H1 (cell line): ENCODE measurements around the gene PRSS12. TPM values are rescaled to one million over a fixed set of nuclear protein-coding genes. Genes with fewer than 3 reads are reported as not detected.

ENCODE experiments used
- CTCF ChIA-PET: fragments of 300-600 bp; sonication (Branson Sonifier 250); formaldehyde crosslinking; loops from one replicate; lab custom pipeline; 2021; ENCODE audit not compliant: partially characterized antibody; lab: Charles Lee
- POLR2A ChIA-PET: fragments of 300-600 bp; sonication (Branson Sonifier 250); formaldehyde crosslinking; loops from one replicate; lab custom pipeline; 2021; ENCODE audit warnings: inconsistent platforms; ENCODE audit not compliant: partially characterized antibody; lab: Charles Lee
- DNase-seq, 2 experiments: peaks; one replicate each; pipeline versions ENCODE4 v3.0.0 to v3.0.0-alpha.2; 2010 to 2022; ENCODE audit warnings: low spot score in 2 of 2, low read depth in 1 of 2, mixed read lengths in 1 of 2
- FAIRE-seq: peaks from 2 replicates; lab custom pipeline; 2011; peaks lifted over from hg19 to GRCh38; lab: Jason Lieb, UNC
- H2AFZ ChIP-seq: 2 replicates; pipeline ENCODE4 v1.8.1; 2012; ENCODE audit warnings: low read length, inconsistent platforms
- H2AK5ac ChIP-seq: 2 replicates; pipeline ENCODE4 v1.6.1; 2013; ENCODE audit warnings: low read depth, low read length
- H2BK120ac ChIP-seq: replicated peaks from 2 replicates; pipeline ENCODE3; 2013; ENCODE audit warnings: low read depth, low read length, inconsistent platforms
- H2BK12ac ChIP-seq: 2 replicates; pipeline ENCODE4 v1.6.1; 2013; ENCODE audit warnings: low read depth, low read length
- H2BK15ac ChIP-seq: 2 replicates; pipeline ENCODE4 v1.6.1; 2013; ENCODE audit warnings: low read length
- H2BK20ac ChIP-seq: 2 replicates; pipeline ENCODE4 v1.6.1; 2013; ENCODE audit warnings: low read length
- H2BK5ac ChIP-seq: 2 replicates; pipeline ENCODE4 v1.6.1; 2013; ENCODE audit warnings: low read depth, low read length
- H3K14ac ChIP-seq: 2 replicates; pipeline ENCODE4 v1.6.1; 2013; ENCODE audit warnings: inconsistent platforms; ENCODE audit not compliant: insufficient read length
- H3K18ac ChIP-seq: 2 replicates; pipeline ENCODE4 v1.6.1; 2013; ENCODE audit warnings: low read length; ENCODE audit errors: extremely low read depth
- H3K23ac ChIP-seq: 2 replicates; pipeline ENCODE4 v1.6.1; 2013; ENCODE audit warnings: inconsistent platforms; ENCODE audit not compliant: insufficient read length
- H3K23me2 ChIP-seq: 2 replicates; pipeline ENCODE4 v1.6.1; 2013; ENCODE audit warnings: low read depth, low read length
- H3K27ac ChIP-seq: 2 replicates; pipeline ENCODE4 v1.6.1; 2011; ENCODE audit warnings: low read depth, low read length, inconsistent platforms
- H3K27me3 ChIP-seq, 4 experiments: replicated peaks in 1 of 4; 1 replicate in 1 of 4; 2 replicates in 3 of 4; pipeline versions ENCODE4 v1.6.1 to v1.8.1; 2011 to 2013; ENCODE audit warnings: low read length in 3 of 4, mild to moderate bottlenecking in 3 of 4, inconsistent platforms in 2 of 4, mixed read lengths in 2 of 4, moderate library complexity in 1 of 4; ENCODE audit not compliant: control insufficient read depth in 3 of 4, insufficient read depth in 3 of 4; ENCODE audit errors: extremely low read depth in 1 of 4
- H3K36me3 ChIP-seq, 4 experiments: 2 replicates each; pipeline versions ENCODE4 v1.6.1 to v1.8.1; 2011 to 2013; ENCODE audit warnings: mild to moderate bottlenecking in 4 of 4, low read length in 3 of 4, moderate library complexity in 2 of 4, control low read depth in 1 of 4, inconsistent platforms in 1 of 4; ENCODE audit not compliant: insufficient read depth in 4 of 4, control insufficient read depth in 2 of 4
- H3K4ac ChIP-seq: replicated peaks from 2 replicates; pipeline ENCODE3; 2013; ENCODE audit warnings: low read length, low read depth, mixed read lengths, inconsistent platforms; ENCODE audit not compliant: insufficient read length
- H3K4me1 ChIP-seq, 4 experiments: replicated peaks in 1 of 4; 1 replicate in 1 of 4; 2 replicates in 3 of 4; pipeline versions ENCODE4 v1.6.1 to v1.8.1; 2011 to 2013; ENCODE audit warnings: low read length in 3 of 4, inconsistent platforms in 2 of 4, mixed read lengths in 1 of 4; ENCODE audit not compliant: insufficient read depth in 4 of 4, control insufficient read depth in 3 of 4
- H3K4me2 ChIP-seq, 2 experiments: 2 replicates each; pipeline versions ENCODE4 v1.6.1 to v1.8.1; 2011 to 2013; ENCODE audit warnings: low read depth in 2 of 2, low read length in 2 of 2, control low read depth in 1 of 2, inconsistent platforms in 1 of 2, mild to moderate bottlenecking in 1 of 2; ENCODE audit not compliant: insufficient read depth in 1 of 2
- H3K4me3 ChIP-seq, 4 experiments: fragments of 200-600, 300-600 bp in 1 of 4; sonication (generic), shearing (Covaris generic), sonication (Bioruptor Twin) in 1 of 4; 2 replicates each; pipeline versions ENCODE4 v1.5.1 to v1.8.1; 2011 to 2016; ENCODE audit warnings: low read length in 4 of 4, low read depth in 3 of 4, control low read depth in 2 of 4, inconsistent platforms in 2 of 4, mild to moderate bottlenecking in 2 of 4, mixed read lengths in 1 of 4, moderate library complexity in 1 of 4; ENCODE audit not compliant: insufficient read depth in 2 of 4; ENCODE audit errors: extremely low read depth in 1 of 4
- H3K56ac ChIP-seq: replicated peaks from 2 replicates; pipeline ENCODE3; 2013; ENCODE audit warnings: low read depth, mild to moderate bottlenecking, mixed read lengths, low read length, inconsistent platforms; ENCODE audit not compliant: insufficient read length
- H3K79me1 ChIP-seq: 2 replicates; pipeline ENCODE4 v1.6.1; 2013; ENCODE audit warnings: low read depth, low read length, control low read depth
- H3K79me2 ChIP-seq, 2 experiments: 2 replicates each; pipeline versions ENCODE4 v1.6.1 to v1.8.1; 2012 to 2013; ENCODE audit warnings: low read length in 2 of 2, mild to moderate bottlenecking in 2 of 2, inconsistent platforms in 1 of 2; ENCODE audit not compliant: insufficient read depth in 2 of 2, control insufficient read depth in 1 of 2
- H3K9ac ChIP-seq, 4 experiments: replicated peaks in 1 of 4; 1 replicate in 1 of 4; 2 replicates in 3 of 4; pipeline versions ENCODE4 v1.6.1 to v1.8.1; 2011 to 2013; ENCODE audit warnings: low read depth in 3 of 4, low read length in 3 of 4, control low read depth in 2 of 4, mild to moderate bottlenecking in 2 of 4, moderate library complexity in 2 of 4, inconsistent platforms in 1 of 4; ENCODE audit errors: extremely low read depth in 1 of 4
- H3K9me3 ChIP-seq, 2 experiments: 2 replicates each; pipeline versions ENCODE4 v1.6.1 to v1.8.1; 2012 to 2013; ENCODE audit warnings: mild to moderate bottlenecking in 2 of 2, moderate library complexity in 2 of 2, control low read depth in 1 of 2, inconsistent platforms in 1 of 2, low read depth in 1 of 2, low read length in 1 of 2, mixed read lengths in 1 of 2; ENCODE audit not compliant: insufficient read depth in 2 of 2
- H4K20me1 ChIP-seq, 2 experiments: replicated peaks in 1 of 2; 2 replicates each; pipeline versions ENCODE3 to v1.8.1; 2011 to 2013; ENCODE audit warnings: inconsistent platforms in 2 of 2, low read length in 2 of 2, mild to moderate bottlenecking in 1 of 2; ENCODE audit not compliant: insufficient read depth in 2 of 2, control insufficient read depth in 1 of 2
- H4K5ac ChIP-seq: 2 replicates; pipeline ENCODE4 v1.6.1; 2013; ENCODE audit warnings: low read length, low read depth, mixed read lengths, inconsistent platforms; ENCODE audit not compliant: insufficient read length
- H4K8ac ChIP-seq: 2 replicates; pipeline ENCODE4 v1.8.0; 2013; ENCODE audit warnings: mild to moderate bottlenecking, moderate library complexity, low read length, inconsistent platforms; ENCODE audit not compliant: insufficient read depth; ENCODE audit errors: extremely low read depth
- H4K91ac ChIP-seq: replicated peaks from 2 replicates; pipeline ENCODE3; 2013; ENCODE audit warnings: low read length, mixed read lengths, inconsistent platforms; ENCODE audit not compliant: insufficient read length
- POLR2A ChIP-seq, 2 experiments: IDR thresholded peaks; 1 replicate in 1 of 2; 2 replicates in 1 of 2; pipeline ENCODE4 v1.6.1; 2011; ENCODE audit warnings: low read depth in 2 of 2, low read length in 2 of 2, mild to moderate bottlenecking in 2 of 2; ENCODE audit errors: control extremely low read depth in 1 of 2
- POLR2AphosphoS5 ChIP-seq: IDR thresholded peaks from 2 replicates; pipeline ENCODE4 v1.6.1; 2011; ENCODE audit warnings: low read depth, low read length
- RNF2 ChIP-seq: fragments of 200-900, 300-1000 bp; sonication (generic); IDR thresholded peaks from 2 replicates; pipeline ENCODE4 v1.7.1; 2016; ENCODE audit warnings: borderline replicate concordance, low read depth, mild to moderate bottlenecking, antibody characterized with exemption, low read length; ENCODE audit not compliant: poor library complexity, severe bottlenecking; ENCODE audit errors: missing control alignments
- RXRA ChIP-seq: IDR thresholded peaks from 2 replicates; pipeline ENCODE4 v1.6.1; 2011; ENCODE audit warnings: low read depth, mild to moderate bottlenecking, low read length, moderate library complexity; ENCODE audit not compliant: insufficient read depth
- WGBS, 2 experiments: shearing (Covaris generic) in 1 of 2; methylation state at CpG; one replicate each; pipeline versions ENCODE4 v1.1.6 to v1.1.7; 2013 to 2015; ENCODE audit warnings: low lambda C conversion rate in 2 of 2, mixed read lengths in 2 of 2, inconsistent platforms in 1 of 2, low coverage in 1 of 2, missing lambda C conversion rate in 1 of 2; ENCODE audit not compliant: insufficient replicate concordance in 2 of 2, insufficient coverage in 1 of 2, insufficient read length in 1 of 2; ENCODE audit errors: extremely low coverage in 1 of 2, missing lambda C conversion rate in 1 of 2; 5-methylcytosine and 5-hydroxymethylcytosine counted together
- polyA plus RNA-seq, 7 experiments: library from polyadenylated mRNA; depleted of rRNA in 3 of 7; stranded (reverse) in 5 of 7; unstranded in 2 of 7; fragments of >200 nt in 5 of 7; fragments of 200-250 nt in 2 of 7; gene quantifications; 1 replicate in 5 of 7; 2 replicates in 1 of 7; 4 replicates in 1 of 7; pipeline versions ENCODE4 v1.2.1 to v1.2.3, GENCODE V29; 2011 to 2013; ENCODE audit warnings: missing spikeins in 2 of 7, mixed read lengths in 2 of 7
- total RNA-seq: library from RNA; stranded (reverse); fragmentation: NEBNext Ultra II Directional; extraction: Animal tissue kit (Norgen Biotek cat#: 25700); gene quantifications from 2 replicates; pipeline ENCODE4 v1.2.1, GENCODE V29; 2021
- TF ChIP-seq, protein P1 (sequence below): IDR thresholded peaks from 2 replicates; pipeline ENCODE4 v1.6.1; 2012; ENCODE audit warnings: low read length, inconsistent platforms

PRSS12 gene
- total and polyA plus RNA-seq, 2 of the 8 experiments (the other 6 are each of a cell fraction or from before 2014, with no cell fraction given), result 2.6 to 9.3 TPM

GRCh38 chr4:118281611-118282442 lies 71.0 kb downstream of the PRSS12 start:
- no peak overlapping the region for H2BK15ac ChIP-seq
- peaks cover 0 to 14% of the 10 kb centered on the region in 2 experiments; a peak in 3 of 4 replicates for H3K79me2 ChIP-seq
- no peak overlapping the region for H3K56ac ChIP-seq
- H3K18ac ChIP-seq, result no peak overlapping the region
- H2BK120ac ChIP-seq, result no peak overlapping the region
- no peak overlapping the region for H2AK5ac ChIP-seq
- H2BK12ac ChIP-seq, result no peak overlapping the region
- no peak overlapping the region for H4K8ac ChIP-seq
- H3K4ac ChIP-seq, result no peak overlapping the region
- H4K91ac ChIP-seq, result no peak overlapping the region
- FAIRE-seq, result peak; percentile 19
- H2BK20ac ChIP-seq, result no peak overlapping the region
- no peak overlapping the region for H2BK5ac ChIP-seq
- no peak for DNase-seq
- H2AFZ ChIP-seq, result no peak overlapping the region
- CTCF ChIA-PET, result interaction anchor here (0.6 to 2.6 kb wide), 4 partner anchors 11 to 72 kb away, joined by 3 to 9 read pairs (median 4); partner anchors contain the start of gene PRSS12
- H3K4me1 ChIP-seq, result peaks cover 0 to 8% (median 0%) of the 10 kb centered on the region in 4 experiments; a peak in 2 of 7 replicates
- 80% methylated on average over 9 of the region's 9 CpGs; no CpG with 5 or more reads in 1 of the 2 experiments for WGBS, 2 experiments
- H3K23me2 ChIP-seq, result peaks cover 2% of the 10 kb centered on the region
- H3K36me3 ChIP-seq, result peaks cover 0 to 33% (median 6%) of the 10 kb centered on the region in 4 experiments; a peak in 5 of 8 replicates
- no peaks in the 10 kb centered on the region; the same call in 1 of the 2 replicates for H3K79me1 ChIP-seq
- no peak overlapping the region for H3K23ac ChIP-seq
- peak overlapping the region in 1 of 4 experiments; percentile 37; a peak in 1 of 7 replicates for H3K9ac ChIP-seq
- peaks cover 0 to 7% of the 10 kb centered on the region in 2 experiments for H4K20me1 ChIP-seq
- H3K4me3 ChIP-seq, result no peak overlapping the region
- TF ChIP-seq RNF2, result no peak
- peak; percentile 92 for TF ChIP-seq POLR2AphosphoS5
- TF ChIP-seq, protein P1, sequence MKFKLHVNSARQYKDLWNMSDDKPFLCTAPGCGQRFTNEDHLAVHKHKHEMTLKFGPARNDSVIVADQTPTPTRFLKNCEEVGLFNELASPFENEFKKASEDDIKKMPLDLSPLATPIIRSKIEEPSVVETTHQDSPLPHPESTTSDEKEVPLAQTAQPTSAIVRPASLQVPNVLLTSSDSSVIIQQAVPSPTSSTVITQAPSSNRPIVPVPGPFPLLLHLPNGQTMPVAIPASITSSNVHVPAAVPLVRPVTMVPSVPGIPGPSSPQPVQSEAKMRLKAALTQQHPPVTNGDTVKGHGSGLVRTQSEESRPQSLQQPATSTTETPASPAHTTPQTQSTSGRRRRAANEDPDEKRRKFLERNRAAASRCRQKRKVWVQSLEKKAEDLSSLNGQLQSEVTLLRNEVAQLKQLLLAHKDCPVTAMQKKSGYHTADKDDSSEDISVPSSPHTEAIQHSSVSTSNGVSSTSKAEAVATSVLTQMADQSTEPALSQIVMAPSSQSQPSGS, result peak; percentile 22; the same call in 1 of the 2 replicates
- TF ChIP-seq POLR2A (IDR thresholded peaks at IDR 0.05; ENCODE audit: control extremely low read depth in 1 of 2, low read depth in 2 of 2, low read length in 2 of 2), result peak in 1 of 2 experiments; percentile 83; a peak in 1 of 3 replicates
- TF ChIP-seq RXRA, result no peak
- H4K5ac ChIP-seq, result no peak overlapping the region
- no peak overlapping the region for H3K27ac ChIP-seq
- no peak overlapping the region; a peak in 1 of 4 replicates for H3K4me2 ChIP-seq
- no peaks in the 10 kb centered on the region for H3K27me3 ChIP-seq
- H3K14ac ChIP-seq, result no peak overlapping the region
- POLR2A ChIA-PET, result interaction anchor here (0.6 kb wide), 1 partner anchor 25 kb away, joined by 5 read pairs; no protein-coding TSS in a partner anchor
- no peaks in the 10 kb centered on the region for H3K9me3 ChIP-seq
